ENCODE measurements around the gene EHD4. TPM values are rescaled to one million over a fixed set of nuclear protein-coding genes. Genes with fewer than 3 reads are reported as not detected.

The EHD4 gene
- total and polyA plus RNA-seq, 9 donors = 8.8 to 23.3 (median 13.7) TPM

GRCh38 chr15:41981371-41982132 lies 9.2 kb upstream of the EHD4 start:
- 71 to 79% (median 78%) methylated on average over 10 of the region's 10 CpGs for WGBS, 3 donors
- intact Hi-C loops (cut with DNase I) = no loop called here
- DNase-seq = peak in 1 of 5 donors; percentile 28

GRCh38 chr15:41980654-41981323 lies 8.4 kb upstream of the EHD4 start:
- Histone ChIP-seq H3K9me3 (no peaks in the 10 kb centered on the region), H3K4me1 (ENCODE audit: insufficient read depth) (peaks cover 6% of the 10 kb centered on the region), H3K36me3 (no peaks in the 10 kb centered on the region), H3K27ac (peak overlapping the region in 1 of 2 donors; percentile 32), H3K4me3 (no peak overlapping the region), H3K27me3 (no peaks in the 10 kb centered on the region)
- intact Hi-C loops (cut with DNase I) = no loop called here
- 26 to 43% (median 30%) methylated on average over 7 of the region's 7 CpGs for WGBS, 3 donors
- peak in 2 of 5 donors; percentile 24 to 53 for DNase-seq
- no peak for TF ChIP-seq CTCF (IDR thresholded peaks at IDR 0.05)
- TF ChIP-seq POLR2A (IDR thresholded peaks at IDR 0.05) = no peak
- no peak for TF ChIP-seq EP300 (IDR thresholded peaks at IDR 0.05)

More at GRCh38 chr15:41981371-41982132, 9.2 kb upstream of the EHD4 start:
- Histone ChIP-seq H3K9me3 (no peaks in the 10 kb centered on the region), H3K27ac (no peak overlapping the region), H3K27me3 (no peaks in the 10 kb centered on the region), H3K4me1 (ENCODE audit: insufficient read depth) (peaks cover 6% of the 10 kb centered on the region), H3K4me3 (no peak overlapping the region), H3K36me3 (no peaks in the 10 kb centered on the region)
- TF ChIP-seq EP300 (IDR thresholded peaks at IDR 0.05) (no peak), POLR2A (IDR thresholded peaks at IDR 0.05) (no peak), CTCF (IDR thresholded peaks at IDR 0.05) (no peak)

- WGBS, 3 donors = 69 to 76% (median 74%) methylated on average over 5 of the region's 5 CpGs
- TF ChIP-seq POLR2A (IDR thresholded peaks at IDR 0.05) (no peak), CTCF (IDR thresholded peaks at IDR 0.05) (no peak), EP300 (IDR thresholded peaks at IDR 0.05) (no peak)
These were observed 7.3 kb upstream of the EHD4 start for GRCh38 chr15:41979493-41980266.

GRCh38 chr15:41978534-41978933 lies 6.2 kb upstream of the EHD4 start:
- Histone ChIP-seq H3K27ac (no peak overlapping the region), H3K9me3 (no peaks in the 10 kb centered on the region), H3K36me3 (no peaks in the 10 kb centered on the region), H3K4me1 (ENCODE audit: insufficient read depth) (peaks cover 6% of the 10 kb centered on the region), H3K4me3 (no peak overlapping the region), H3K27me3 (no peaks in the 10 kb centered on the region)
- WGBS, 3 donors = 81 to 92% (median 88%) methylated on average over 4 of the region's 4 CpGs
- no peak for DNase-seq
- intact Hi-C loops (cut with DNase I) = loop anchor here in 1 of 4 donors (5.0 kb wide), 1 partner anchor 1374 kb away; no protein-coding TSS in a partner anchor
- no peak for TF ChIP-seq POLR2A (IDR thresholded peaks at IDR 0.05)
- TF ChIP-seq CTCF (IDR thresholded peaks at IDR 0.05) = no peak
- no peak for TF ChIP-seq EP300 (IDR thresholded peaks at IDR 0.05)

More at GRCh38 chr15:41979493-41980266, 7.3 kb upstream of the EHD4 start:
- Histone ChIP-seq H3K27me3 (no peaks in the 10 kb centered on the region), H3K9me3 (no peaks in the 10 kb centered on the region), H3K4me1 (ENCODE audit: insufficient read depth) (peaks cover 6% of the 10 kb centered on the region), H3K4me3 (no peak overlapping the region), H3K36me3 (no peaks in the 10 kb centered on the region), H3K27ac (no peak overlapping the region)
- intact Hi-C loops (cut with DNase I) = loop anchor here in 1 of 4 donors (5.0 kb wide), 1 partner anchor 1373 kb away; no protein-coding TSS in a partner anchor
- DNase-seq = peak in 1 of 5 donors; percentile 16

Data from ovary (tissue), 9 donors.